Naive B cell (primary cell): ENCODE results near the gene NPHP4. TPM values are rescaled to one million over a fixed set of nuclear protein-coding genes. Genes with fewer than 3 reads are reported as not detected.
A peak's percentile ranks its signal among the peaks of the same experiment; 100 is the strongest.

Experiments
- ATAC-seq, 2 donors: fragments of 150-1000 bp; cut with Tn5 transposase; 2 replicates each; pipeline ENCODE4 v1.10.0; 2021; ENCODE audit warnings: low read depth in 2 of 2, mild to moderate bottlenecking in 2 of 2, moderate library complexity in 2 of 2
- DNase-seq: peaks from one replicate; pipeline ENCODE4 v3.0.0; 2022
- H3K27ac Mint-ChIP-seq, 6 donors: one replicate each; pipeline ENCODE4 v1.8.0; 2020 to 2022; ENCODE audit warnings: mild to moderate bottlenecking in 6 of 6, mixed read lengths in 6 of 6, moderate library complexity in 5 of 6, inconsistent platforms in 2 of 6
- H3K27me3 Mint-ChIP-seq, 3 donors: one replicate each; pipeline ENCODE4 v1.8.0; 2021 to 2022; ENCODE audit warnings: mixed read lengths in 3 of 3, mild to moderate bottlenecking in 1 of 3
- H3K36me3 Mint-ChIP-seq, 2 donors: one replicate each; pipeline ENCODE4 v1.8.0; 2020 to 2022; ENCODE audit warnings: mixed read lengths in 2 of 2, inconsistent platforms in 1 of 2, mild to moderate bottlenecking in 1 of 2
- H3K4me1 Mint-ChIP-seq, 3 donors: one replicate each; pipeline ENCODE4 v1.8.0; 2020 to 2022; ENCODE audit warnings: mixed read lengths in 3 of 3, inconsistent platforms in 1 of 3, mild to moderate bottlenecking in 1 of 3, moderate library complexity in 1 of 3
- H3K4me3 Mint-ChIP-seq, 8 donors: one replicate each; pipeline ENCODE4 v1.8.0; 2020 to 2022; ENCODE audit warnings: mild to moderate bottlenecking in 8 of 8, mixed read lengths in 8 of 8, moderate library complexity in 8 of 8, inconsistent platforms in 2 of 8
- H3K9me3 Mint-ChIP-seq, 7 donors: one replicate each; pipeline ENCODE4 v1.8.0; 2020 to 2022; ENCODE audit warnings: mixed read lengths in 7 of 7, mild to moderate bottlenecking in 5 of 7, inconsistent platforms in 2 of 7, moderate library complexity in 1 of 7
- polyA plus RNA-seq, 6 donors: library from polyadenylated mRNA; unstranded; fragments of 300-500 nt; fragmentation: Illumina TruSeq; gene quantifications; one replicate each; pipeline ENCODE4 v1.2.3, GENCODE V29; 2021; ENCODE audit warnings: low read depth in 6 of 6

The NPHP4 gene
- 1 to 10 TPM in 2 of 6 donors, under 1 TPM in 3, not detected in 1; 0.51 to 1.1 (median 0.68) TPM for polyA plus RNA-seq

GRCh38 chr1:5992026-5992813 lies at the start of gene NPHP4:
NPHP4 (minus strand) TSS chr1:5992425; CDS start chr1:5986289, 6,136 bp downstream.
- Mint-ChIP-seq H3K4me1 (peaks cover 33 to 38% (median 33%) of the 10 kb centered on the region in 3 donors), H3K36me3 (no peaks in the 10 kb centered on the region), H3K27me3 (no peaks in the 10 kb centered on the region), H3K9me3 (no peaks in the 10 kb centered on the region), H3K4me3 (peak within 1 kb of the TSS; percentile 87 to 99 (median 96)), H3K27ac (peak within 1 kb of the TSS; percentile 89 to 98 (median 96))
- ATAC-seq = peak; percentile 89 to 92
- DNase-seq = peak; percentile 99

DNA sequence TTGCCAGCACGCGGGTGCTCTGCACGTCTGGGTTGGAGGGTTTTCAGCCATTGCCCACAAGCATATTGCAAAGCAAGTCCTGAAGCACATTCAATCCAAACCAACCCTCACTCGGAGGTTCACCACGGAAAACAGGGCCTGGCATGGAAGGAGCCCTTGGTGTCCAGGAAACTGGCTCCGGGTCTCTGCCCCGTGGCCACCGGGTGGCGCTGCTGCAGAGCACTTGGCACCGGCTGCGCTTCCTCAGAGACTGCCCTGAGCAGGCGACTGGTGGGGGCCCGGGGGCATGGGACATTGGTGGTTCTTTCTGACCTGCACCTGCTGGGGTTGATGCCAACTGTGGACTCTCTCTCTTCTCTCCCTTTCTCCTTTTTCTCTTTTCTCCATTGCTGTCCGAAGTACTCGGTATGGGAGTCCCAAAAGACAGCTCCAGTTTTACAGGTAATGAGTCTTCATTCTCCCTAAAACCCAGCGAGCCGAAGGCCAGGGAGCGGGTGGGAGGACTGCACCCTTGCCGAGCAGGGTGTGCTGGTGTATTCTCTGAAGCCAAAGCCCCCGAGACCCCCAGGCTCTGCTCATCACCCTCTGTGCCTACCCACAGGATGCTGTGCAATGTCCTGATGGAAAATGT lies 49.3 kb upstream of the NPHP4 start:
- Mint-ChIP-seq H3K4me1 (peaks cover 15 to 27% (median 17%) of the 10 kb centered on the region in 3 donors), H3K27ac (no peak overlapping the region), H3K4me3 (no peak overlapping the region), H3K9me3 (no peaks in the 10 kb centered on the region), H3K27me3 (no peaks in the 10 kb centered on the region), H3K36me3 (peaks cover 0 to 9% of the 10 kb centered on the region in 2 donors)
- ATAC-seq (no peak), DNase-seq (no peak)

DNA sequence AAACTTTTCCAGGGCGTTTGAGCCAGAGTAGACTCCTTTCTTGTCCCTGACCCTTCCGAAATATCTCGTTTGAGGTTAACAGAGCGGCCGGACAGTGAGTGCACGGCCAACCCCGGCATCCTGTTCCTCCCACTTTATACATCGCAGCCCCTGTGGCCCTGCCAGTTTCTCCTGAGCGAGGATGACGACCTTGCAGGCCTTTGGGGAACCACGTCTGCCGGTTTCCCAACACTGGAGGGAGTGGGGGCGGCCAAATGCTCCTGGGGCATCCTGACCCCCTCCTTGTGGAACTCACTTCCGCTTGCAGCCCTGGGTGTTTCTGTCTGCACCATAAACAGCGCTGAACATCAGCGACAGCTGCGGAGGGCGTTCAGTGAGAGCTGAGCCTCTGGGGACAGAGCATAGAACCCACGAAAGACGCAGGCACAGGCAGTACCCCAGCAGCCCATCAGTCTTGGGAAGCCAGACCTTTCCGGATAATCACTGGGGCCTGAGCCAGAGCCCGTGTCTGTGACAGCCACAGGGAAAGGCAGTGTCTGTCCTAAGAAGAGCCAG lies 48.7 kb upstream of the NPHP4 start:
- DNase-seq (no peak), ATAC-seq (no peak)
- Mint-ChIP-seq H3K4me3 (peak overlapping the region in 1 of 8 donors; percentile 21), H3K27me3 (no peaks in the 10 kb centered on the region), H3K36me3 (peaks cover 2 to 10% of the 10 kb centered on the region in 2 donors), H3K9me3 (no peaks in the 10 kb centered on the region), H3K4me1 (peaks cover 16 to 33% (median 22%) of the 10 kb centered on the region in 3 donors), H3K27ac (no peak overlapping the region)

DNA sequence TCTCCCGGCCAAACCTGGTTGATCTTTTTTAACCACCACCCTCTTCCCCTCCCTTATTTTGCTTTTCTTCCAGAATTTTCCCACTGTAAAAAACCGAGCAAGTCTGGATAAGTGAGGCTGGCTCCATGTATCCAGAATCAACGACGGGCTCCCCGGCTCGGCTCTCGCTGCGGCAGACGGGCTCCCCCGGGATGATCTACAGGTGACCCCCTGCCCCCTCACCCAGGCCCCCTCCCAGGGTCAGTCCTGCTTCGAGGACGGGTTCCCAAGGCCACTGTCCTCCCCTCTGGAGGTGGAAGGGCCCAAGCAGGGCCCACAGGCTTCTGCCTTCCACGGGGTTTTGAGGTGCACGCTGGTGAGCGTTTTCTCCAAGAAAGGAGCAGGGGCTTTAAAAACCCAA lies 48.2 kb upstream of the NPHP4 start:
- Mint-ChIP-seq H3K9me3 (no peaks in the 10 kb centered on the region), H3K4me3 (no peak overlapping the region), H3K36me3 (peaks cover 5 to 14% of the 10 kb centered on the region in 2 donors), H3K27me3 (no peaks in the 10 kb centered on the region), H3K27ac (no peak overlapping the region), H3K4me1 (peaks cover 21 to 38% (median 26%) of the 10 kb centered on the region in 3 donors)
- no peak for ATAC-seq
- no peak for DNase-seq

DNA sequence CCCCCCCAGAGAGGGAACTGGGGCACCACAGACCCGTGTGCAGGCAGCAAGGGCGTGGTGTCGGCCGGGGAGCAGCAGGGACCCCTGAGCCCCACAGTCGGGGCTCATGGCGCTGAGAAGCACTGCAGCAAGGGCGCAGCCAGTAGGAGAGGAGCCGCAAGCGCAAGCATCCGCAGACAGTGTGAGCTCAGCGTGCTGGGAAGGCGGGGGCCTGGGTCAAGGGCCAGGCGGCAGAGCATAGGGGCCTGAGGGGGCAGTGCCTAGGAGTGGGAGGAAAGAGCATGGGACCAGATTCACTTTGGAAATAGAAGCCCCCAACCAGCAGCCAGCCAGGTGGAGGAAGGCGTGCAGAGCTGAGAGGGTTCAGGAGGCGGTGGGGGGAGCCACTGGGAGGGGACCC lies 46.8 kb upstream of the NPHP4 start:
- Mint-ChIP-seq H3K9me3 (no peaks in the 10 kb centered on the region), H3K27me3 (no peaks in the 10 kb centered on the region), H3K4me1 (peaks cover 24 to 41% (median 27%) of the 10 kb centered on the region in 3 donors), H3K27ac (peak overlapping the region in 1 of 6 donors; percentile 24), H3K4me3 (no peak overlapping the region), H3K36me3 (peaks cover 5 to 17% of the 10 kb centered on the region in 2 donors)
- DNase-seq (no peak), ATAC-seq (no peak)

DNA sequence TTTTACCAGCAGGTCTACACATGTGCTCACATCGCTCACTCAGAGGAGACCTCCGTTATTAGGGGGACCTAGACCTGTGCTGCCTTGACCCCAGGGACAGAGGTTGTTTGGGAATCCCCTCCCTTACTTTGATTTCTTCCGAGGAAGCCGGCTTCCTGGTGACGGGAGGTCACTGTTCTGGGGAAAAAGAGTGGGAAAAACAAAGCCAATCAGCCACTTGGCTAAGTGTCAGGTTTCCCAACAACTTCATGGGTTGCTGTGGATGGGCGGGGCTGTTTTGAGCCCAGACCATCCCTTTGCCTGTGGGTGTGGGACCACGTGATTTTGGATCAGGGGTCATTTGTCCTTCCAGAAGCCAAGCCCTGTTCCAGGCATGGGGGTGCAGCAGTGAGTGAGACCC lies 46.4 kb upstream of the NPHP4 start:
- no peak for ATAC-seq
- H3K4me3 Mint-ChIP-seq = no peak overlapping the region
- H3K4me1 Mint-ChIP-seq = peaks cover 24 to 37% (median 27%) of the 10 kb centered on the region in 3 donors
- no peak overlapping the region for H3K27ac Mint-ChIP-seq
- DNase-seq = no peak
- H3K27me3 Mint-ChIP-seq = no peaks in the 10 kb centered on the region
- H3K9me3 Mint-ChIP-seq = no peaks in the 10 kb centered on the region
- peaks cover 5 to 13% of the 10 kb centered on the region in 2 donors for H3K36me3 Mint-ChIP-seq

GRCh38 chr1:6037338-6037762 lies 45.1 kb upstream of the NPHP4 start:
- Mint-ChIP-seq H3K36me3 (peaks cover 5 to 13% of the 10 kb centered on the region in 2 donors), H3K27me3 (no peaks in the 10 kb centered on the region), H3K4me3 (peak overlapping the region in 1 of 8 donors; percentile 57), H3K9me3 (no peaks in the 10 kb centered on the region), H3K27ac (peak overlapping the region in 4 of 6 donors; percentile 42 to 86 (median 66)), H3K4me1 (peaks cover 36 to 49% (median 39%) of the 10 kb centered on the region in 3 donors)
- ATAC-seq (peak; percentile 43 to 65), DNase-seq (peak; percentile 14)

- peak overlapping the region in 1 of 6 donors; percentile 78 for H3K27ac Mint-ChIP-seq
- H3K4me3 Mint-ChIP-seq = no peak overlapping the region
These were observed 43.5 kb upstream of the NPHP4 start for GRCh38 chr1:6035719-6036118.

DNA sequence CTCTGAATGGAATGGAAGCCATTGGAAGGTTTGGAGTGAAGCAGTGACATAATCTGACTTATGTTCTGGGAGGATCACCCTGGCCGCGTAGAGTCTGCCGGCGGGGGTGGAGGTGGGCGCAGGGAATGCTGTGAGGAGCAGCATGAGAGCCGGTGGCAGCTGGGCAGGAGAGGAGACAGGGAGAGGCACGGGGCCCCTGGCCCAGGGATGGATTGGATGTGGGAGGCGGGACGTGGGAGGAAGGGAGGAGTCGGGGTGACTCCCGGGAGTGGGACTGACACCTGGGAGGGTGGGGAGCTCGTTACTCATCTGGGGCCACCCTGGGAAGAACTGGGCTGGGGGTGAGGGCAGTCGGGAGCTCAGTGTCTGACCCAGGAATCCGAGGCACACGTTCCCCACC lies 43.1 kb upstream of the NPHP4 start:
- no peak overlapping the region for H3K4me3 Mint-ChIP-seq

More at GRCh38 chr1:6035719-6036118, 43.5 kb upstream of the NPHP4 start:
- Mint-ChIP-seq H3K4me1 (peaks cover 44 to 60% (median 54%) of the 10 kb centered on the region in 3 donors), H3K27me3 (no peaks in the 10 kb centered on the region), H3K36me3 (peaks cover 5 to 13% of the 10 kb centered on the region in 2 donors), H3K9me3 (no peaks in the 10 kb centered on the region)
- ATAC-seq (no peak), DNase-seq (no peak)

GRCh38 chr1:6034750-6035096 lies 42.5 kb upstream of the NPHP4 start:
- Mint-ChIP-seq H3K9me3 (no peaks in the 10 kb centered on the region), H3K36me3 (peaks cover 5 to 13% of the 10 kb centered on the region in 2 donors), H3K4me1 (peaks cover 52 to 70% (median 63%) of the 10 kb centered on the region in 3 donors), H3K4me3 (no peak overlapping the region), H3K27ac (peak overlapping the region in 2 of 6 donors; percentile 52 to 61), H3K27me3 (no peaks in the 10 kb centered on the region)
- ATAC-seq = no peak
- DNase-seq = no peak

More for the DNA sequence above, 43.1 kb upstream of the NPHP4 start:
- no peak for ATAC-seq
- H3K9me3 Mint-ChIP-seq = no peaks in the 10 kb centered on the region
- H3K4me1 Mint-ChIP-seq = peaks cover 48 to 65% (median 58%) of the 10 kb centered on the region in 3 donors
- DNase-seq = no peak
- peaks cover 5 to 13% of the 10 kb centered on the region in 2 donors for H3K36me3 Mint-ChIP-seq
- H3K27ac Mint-ChIP-seq = peak overlapping the region in 3 of 6 donors; percentile 52 to 62 (median 61)
- H3K27me3 Mint-ChIP-seq = no peaks in the 10 kb centered on the region

DNA sequence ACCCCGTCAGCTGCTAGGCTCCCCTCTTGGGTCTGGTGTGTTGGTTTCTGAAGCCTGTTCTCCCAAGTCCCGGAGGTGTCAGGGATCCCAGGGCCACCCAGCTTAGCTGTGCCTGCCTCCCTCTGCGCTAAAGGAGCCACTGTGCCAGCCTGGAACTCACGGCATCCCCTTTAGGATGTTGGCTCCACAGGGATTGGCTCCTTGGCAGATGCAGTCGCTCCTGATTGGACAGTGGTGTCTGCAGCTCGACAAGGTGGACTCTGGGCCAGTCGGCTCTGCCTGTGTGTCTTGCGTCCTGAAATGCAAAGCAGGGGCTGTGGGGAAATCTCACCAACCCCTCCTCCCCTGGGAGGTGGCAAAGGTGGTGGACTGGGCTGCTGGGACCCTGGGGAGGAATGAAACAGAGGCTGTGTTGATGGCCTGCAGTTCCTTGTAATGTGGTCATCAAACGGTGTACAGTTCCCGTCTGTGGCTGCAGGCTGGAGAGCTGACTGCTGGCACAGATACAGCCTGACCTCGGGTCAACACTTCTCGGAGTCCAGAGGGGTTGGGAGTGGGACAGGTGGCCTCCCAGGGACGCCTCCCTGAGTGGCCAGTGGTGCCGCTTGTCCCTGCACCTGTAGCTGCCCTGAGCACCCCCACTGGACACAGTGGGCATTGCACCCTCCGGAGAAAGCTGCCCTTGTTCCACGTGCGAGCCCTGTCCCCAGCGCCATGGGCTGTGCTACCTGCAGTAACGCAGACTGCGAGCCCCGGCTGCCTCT lies 41.9 kb upstream of the NPHP4 start:
- H3K36me3 Mint-ChIP-seq = peaks cover 5 to 13% of the 10 kb centered on the region in 2 donors

DNA sequence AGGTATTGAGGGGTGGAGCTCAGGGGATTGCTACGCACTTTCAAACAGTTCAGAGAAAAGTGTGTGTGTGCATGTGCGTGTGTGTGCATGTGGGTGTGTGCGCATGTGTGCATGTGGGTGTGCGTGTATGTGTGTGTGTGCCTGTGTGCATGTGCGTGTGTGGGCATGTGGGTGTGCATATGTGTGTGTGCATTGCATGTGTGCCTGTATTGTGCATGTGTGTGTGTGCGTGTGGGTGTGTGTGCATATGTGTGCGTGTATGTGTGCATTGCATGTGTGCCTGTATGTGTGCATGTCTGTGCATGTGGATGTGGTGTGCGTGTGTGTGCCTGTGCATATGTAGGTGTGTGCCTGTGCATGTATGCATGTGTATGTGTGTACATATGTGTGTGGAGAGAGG lies 40.9 kb upstream of the NPHP4 start:
- H3K36me3 Mint-ChIP-seq = peaks cover 5 to 13% of the 10 kb centered on the region in 2 donors
- H3K27me3 Mint-ChIP-seq = no peaks in the 10 kb centered on the region
- ATAC-seq (no peak), DNase-seq (no peak)
- H3K9me3 Mint-ChIP-seq = no peaks in the 10 kb centered on the region
- H3K4me3 Mint-ChIP-seq = no peak overlapping the region
- peak overlapping the region in 3 of 6 donors; percentile 9 to 79 (median 70) for H3K27ac Mint-ChIP-seq
- peaks cover 54 to 78% (median 77%) of the 10 kb centered on the region in 3 donors for H3K4me1 Mint-ChIP-seq

More for the DNA sequence above, 41.9 kb upstream of the NPHP4 start:
- no peaks in the 10 kb centered on the region for H3K27me3 Mint-ChIP-seq
- ATAC-seq (peak in 1 of 2 donors; percentile 27), DNase-seq (no peak)
- H3K27ac Mint-ChIP-seq = peak overlapping the region in 1 of 6 donors; percentile 52
- H3K4me3 Mint-ChIP-seq = no peak overlapping the region
- H3K4me1 Mint-ChIP-seq = peaks cover 51 to 75% (median 68%) of the 10 kb centered on the region in 3 donors
- H3K9me3 Mint-ChIP-seq = no peaks in the 10 kb centered on the region
